Measurements from ENCODE around the gene DUSP8.
A peak's percentile ranks its signal among the peaks of the same experiment; 100 is the strongest.

- TF ChIP-seq CTCF (IDR thresholded peaks at IDR 0.05; ENCODE audit: control extremely low read depth in 1 of 3, insufficient read depth in 1 of 3, low read depth in 1 of 3, low read length in 3 of 3) (peak in 1 of 3 experiments; percentile 8; a peak in 2 of 4 replicates), RAD21 (IDR thresholded peaks at IDR 0.05 in 1 of 2, conservative IDR thresholded peaks at IDR 0.05 in 1 of 2; ENCODE audit: low read depth in 2 of 2, low read length in 2 of 2) (no peak), EZH2 (IDR thresholded peaks at IDR 0.05; ENCODE audit: low read depth, low read length, severe bottlenecking) (no peak), POLR2AphosphoS5 (IDR thresholded peaks at IDR 0.05; ENCODE audit: low read depth, low read length) (no peak), EP300 (IDR thresholded peaks at IDR 0.05; ENCODE audit: borderline replicate concordance in 1 of 2, low read depth in 2 of 2, low read length in 2 of 2) (no peak), BACH1 (IDR thresholded peaks at IDR 0.05; ENCODE audit: low read length) (no peak)
Observed at GRCh38 chr11:1516273-1517067, 55.6 kb downstream of the DUSP8 start.
